Sigmoid colon (tissue), 7 donors: ENCODE data around the gene TRPM1. TPM values are rescaled to one million over a fixed set of nuclear protein-coding genes. Genes with fewer than 3 reads are reported as not detected.

ENCODE experiments used
- DNase-seq: peaks from one replicate; pipeline ENCODE4 v3.0.0-alpha.2; 2019
- H3K27ac ChIP-seq, 4 donors: fragments of 200-600 bp; sonication (generic); one replicate each; pipeline ENCODE4 v1.5.1; 2016 to 2019; ENCODE audit warnings: mild to moderate bottlenecking in 1 of 4
- H3K27me3 ChIP-seq, 3 donors: fragments of 200-600 bp; sonication (generic); one replicate each; pipeline ENCODE4 v1.5.1; 2019; ENCODE audit warnings: mild to moderate bottlenecking in 1 of 3
- H3K36me3 ChIP-seq, 4 donors: fragments of 200-600 bp; sonication (generic); one replicate each; pipeline ENCODE4 v1.5.1; 2016 to 2019
- H3K4me1 ChIP-seq, 4 donors: fragments of 200-600 bp; sonication (generic); one replicate each; pipeline ENCODE4 v1.5.1; 2017 to 2019
- H3K4me3 ChIP-seq, 4 donors: fragments of 200-600 bp; sonication (generic); one replicate each; pipeline ENCODE4 v1.5.1; 2017 to 2019; ENCODE audit warnings: mild to moderate bottlenecking in 2 of 4, moderate library complexity in 1 of 4
- H3K9me3 ChIP-seq, 4 donors: fragments of 200-600 bp in 3 of 4; sonication (generic) in 3 of 4; one replicate each; pipeline versions ENCODE4 v1.5.1 to v1.6.1; 2013 to 2019
- CTCF ChIP-seq, 4 experiments: fragments of 450-650 bp in 3 of 4; fragments of 200-600 bp in 1 of 4; IDR thresholded peaks; one replicate each; pipeline ENCODE4 v1.5.1; 2016 to 2019; ENCODE audit warnings: antibody characterized with exemption in 4 of 4, mild to moderate bottlenecking in 3 of 4, moderate library complexity in 2 of 4
- EP300 ChIP-seq, 4 donors: sonication (generic); formaldehyde crosslinking; IDR thresholded peaks; one replicate each; pipeline ENCODE4 v1.6.1; 2017; ENCODE audit warnings: antibody characterized with exemption in 4 of 4
- POLR2A ChIP-seq, 2 donors: fragments of 450-650 bp; IDR thresholded peaks; one replicate each; pipeline ENCODE4 v1.6.1; 2016; ENCODE audit warnings: antibody characterized with exemption in 2 of 2, mild to moderate bottlenecking in 2 of 2, moderate library complexity in 2 of 2
- POLR2AphosphoS5 ChIP-seq, 4 donors: sonication (generic); formaldehyde crosslinking; IDR thresholded peaks; one replicate each; pipeline ENCODE4 v1.6.1; 2017; ENCODE audit warnings: antibody characterized with exemption in 4 of 4
- WGBS, 2 donors: extraction: QIAGEN DNeasy Blood & Tissue Kit; methylation state at CpG; one replicate each; pipeline ENCODE4 v1.1.7; 2013; 5-methylcytosine and 5-hydroxymethylcytosine counted together
- intact Hi-C: fragments of 100-400 bp; cut with DNase I; formaldehyde crosslinking; loops from one replicate; pipeline ENCODE4 v1.15.1; 2023
- polyA plus RNA-seq, 3 donors: library from polyadenylated mRNA; stranded (reverse); fragments of 200-250 nt; gene quantifications; one replicate each; pipeline ENCODE4 v1.2.3, GENCODE V29; 2013
- small RNA-seq, 3 donors: library from RNA; depleted of rRNA; stranded (forward); fragments of <200 nt; gene quantifications; one replicate each; pipeline ENCODE3, GENCODE V24; 2016
- total RNA-seq, 4 donors: library from RNA; depleted of rRNA; stranded (reverse); fragments of >200 nt; gene quantifications; one replicate each; pipeline ENCODE4 v1.1.0, GENCODE V29; 2016
- donor health status: healthy with polysubstance abuse.
- donor health status: Bipolar disorder and iron deficiency.
- donor health status: healthy.

The TRPM1 gene
- total and polyA plus RNA-seq, 7 donors, result 0.12 TPM; not detected in 6

- Histone ChIP-seq H3K9me3 (no peaks in the 10 kb centered on the region), H3K36me3 (peaks cover 44 to 100% (median 61%) of the 10 kb centered on the region in 4 donors), H3K4me3 (no peak overlapping the region), H3K27me3 (no peaks in the 10 kb centered on the region), H3K4me1 (no peaks in the 10 kb centered on the region), H3K27ac (no peak overlapping the region)
- intact Hi-C loops, result no loop called here
- DNase-seq, result no peak
- TF ChIP-seq CTCF (IDR thresholded peaks at IDR 0.05), result no peak
- no peak for TF ChIP-seq POLR2A (IDR thresholded peaks at IDR 0.05)
- no peak for TF ChIP-seq EP300 (IDR thresholded peaks at IDR 0.05)
- TF ChIP-seq POLR2AphosphoS5 (IDR thresholded peaks at IDR 0.05), result no peak
- 95 to 96% methylated on average over 7 of the region's 7 CpGs for WGBS, 2 donors
Measured at GRCh38 chr15:30953183-30953582, 148.3 kb downstream of the TRPM1 start.

Small RNA genes within 50 kb of the gene (small RNA-seq; reads per million reads assigned to genes)
- gene MIR211 (0 to 0.22 (median 0.12) reads per million in 3 donors), gene RNU6-466P (0 reads per million in 3 donors)

Other genes starting within 250 kb of the TRPM1 start
- gene FAN1, start 197.8 kb downstream of the TRPM1 start, total RNA-seq, result 10 to 100 TPM; 17.8 to 20.8 (median 20.0) TPM
- 1 to 10 TPM; 3.6 to 9.0 (median 5.1) TPM for gene FAN1, start 197.8 kb downstream of the TRPM1 start, polyA plus RNA-seq
- 10 to 100 TPM; 24.3 to 31.0 (median 27.9) TPM for gene MTMR10, start 110.1 kb downstream of the TRPM1 start, total RNA-seq
- 10 to 100 TPM; 11.4 to 12.7 (median 11.7) TPM for gene MTMR10, start 110.1 kb downstream of the TRPM1 start, polyA plus RNA-seq
- gene KLF13, start 225.1 kb upstream of the TRPM1 start, total RNA-seq, result 10 to 100 TPM; 18.7 to 28.0 (median 24.5) TPM
- gene KLF13, start 225.1 kb upstream of the TRPM1 start, polyA plus RNA-seq, result 10 to 100 TPM; 23.4 to 71.9 (median 48.6) TPM